Fibroblast of pulmonary artery (primary cell): ENCODE data around the gene TAAR9.
"Not testable (repeated sequence)": the region's sequence is repeated elsewhere in the genome, so short reads cannot be mapped to it uniquely, and the experiment has no call there.

Source experiments
- DNase-seq: peaks from one replicate; pipeline ENCODE4 v3.0.0-alpha.2; 2010; ENCODE audit warnings: low read depth
- H3K4me3 ChIP-seq: replicated peaks from 2 replicates; pipeline ENCODE4 v1.5.1; 2011; ENCODE audit warnings: low read depth, mild to moderate bottlenecking, control low read depth, low read length, moderate library complexity
- CTCF ChIP-seq: IDR thresholded peaks from 2 replicates; pipeline ENCODE4 v1.5.1; 2011; ENCODE audit warnings: mild to moderate bottlenecking, control low read depth, low read length, inconsistent platforms; ENCODE audit errors: missing control alignments

The TAAR9 gene

GRCh38 chr6:132537145-132537544, 932 bp upstream of the TAAR9 start:
- TF ChIP-seq CTCF: no peak

GRCh38 chr6:132544826-132545225, 6.7 kb downstream of the TAAR9 start:
- no peak for DNase-seq
- no peak overlapping the region for H3K4me3 ChIP-seq
- TF ChIP-seq CTCF: no peak

More at GRCh38 chr6:132537145-132537544, 932 bp upstream of the TAAR9 start:
- no peak for DNase-seq
- no peak overlapping the region for H3K4me3 ChIP-seq

- DNase-seq: no peak
- TF ChIP-seq CTCF: no peak
- no peak overlapping the region for H3K4me3 ChIP-seq
Measured at GRCh38 chr6:132548746-132549463, 10.8 kb downstream of the TAAR9 start.

- no peak for TF ChIP-seq CTCF
- DNase-seq: no peak
- no peak overlapping the region for H3K4me3 ChIP-seq
Measured at GRCh38 chr6:132551214-132551613, 13.1 kb downstream of the TAAR9 start.

- H3K4me3 ChIP-seq: no peak within 1 kb of the TSS
- DNase-seq: no peak
- TF ChIP-seq CTCF: no peak
Measured at GRCh38 chr6:132552372-132552771, 14.3 kb downstream of the TAAR9 start, which contains the start of gene TAAR8. TAAR8 (plus strand) TSS chr6:132552672; CDS start chr6:132552693, 21 bp downstream.

GRCh38 chr6:132560087-132560486, 22.0 kb downstream of the TAAR9 start:
- not testable (repeated sequence) for H3K4me3 ChIP-seq, DNase-seq

GRCh38 chr6:132566404-132566803, 28.3 kb downstream of the TAAR9 start:
- TF ChIP-seq CTCF: no peak
- H3K4me3 ChIP-seq: no peak overlapping the region
- no peak for DNase-seq
